Mesendoderm (in vitro differentiated cells): ENCODE measurements around the gene NCKAP1.
"Not testable (repeated sequence)": the region's sequence is repeated elsewhere in the genome, so short reads cannot be mapped to it uniquely, and the experiment has no call there.

ENCODE experiments used
- DNase-seq: peaks from one replicate; pipeline ENCODE4 v3.0.0; 2013
- H2AK5ac ChIP-seq: 2 replicates; pipeline ENCODE4 v1.6.1; 2013; ENCODE audit warnings: low read length, inconsistent platforms
- H2BK120ac ChIP-seq: 2 replicates; pipeline ENCODE4 v1.6.1; 2013; ENCODE audit warnings: low read depth, mild to moderate bottlenecking, low read length, moderate library complexity, mixed read lengths
- H2BK15ac ChIP-seq: replicated peaks from 2 replicates; pipeline ENCODE4 v1.6.1; 2013; ENCODE audit warnings: low read depth, mild to moderate bottlenecking, moderate library complexity
- H2BK5ac ChIP-seq: 2 replicates; pipeline ENCODE4 v1.6.1; 2013; ENCODE audit warnings: low read length, inconsistent platforms
- H3K18ac ChIP-seq: 2 replicates; pipeline ENCODE4 v1.6.1; 2013; ENCODE audit warnings: mild to moderate bottlenecking, low read length, mixed read lengths
- H3K23ac ChIP-seq: one replicate; pipeline ENCODE4 v1.6.1; 2013; ENCODE audit warnings: low read length
- H3K27ac ChIP-seq: 2 replicates; pipeline ENCODE4 v1.5.1; 2013; ENCODE audit warnings: low read depth, mild to moderate bottlenecking, inconsistent platforms, low read length, moderate library complexity
- H3K27me3 ChIP-seq: 2 replicates; pipeline ENCODE4 v1.6.1; 2013; ENCODE audit warnings: low read length, control low read depth, mild to moderate bottlenecking, inconsistent platforms; ENCODE audit not compliant: insufficient read depth, poor library complexity
- H3K36me3 ChIP-seq: 2 replicates; pipeline ENCODE4 v1.6.1; 2013; ENCODE audit warnings: low read length, inconsistent platforms; ENCODE audit not compliant: control insufficient read depth, insufficient read depth
- H3K4ac ChIP-seq: one replicate; pipeline ENCODE4 v1.6.1; 2013; ENCODE audit warnings: low read depth, mild to moderate bottlenecking, low read length, moderate library complexity
- H3K4me1 ChIP-seq: 2 replicates; pipeline ENCODE4 v1.6.1; 2013; ENCODE audit warnings: low read depth, low read length, inconsistent platforms; ENCODE audit not compliant: control insufficient read depth
- H3K4me2 ChIP-seq: 2 replicates; pipeline ENCODE4 v1.6.1; 2013; ENCODE audit warnings: low read length
- H3K4me3 ChIP-seq: 2 replicates; pipeline ENCODE4 v1.5.1; 2013; ENCODE audit warnings: mild to moderate bottlenecking, low read length
- H3K56ac ChIP-seq: one replicate; pipeline ENCODE4 v1.6.1; 2013; ENCODE audit warnings: low read length
- H3K79me1 ChIP-seq: 2 replicates; pipeline ENCODE4 v1.6.1; 2013; ENCODE audit warnings: low read length, inconsistent platforms
- H3K79me2 ChIP-seq: 2 replicates; pipeline ENCODE4 v1.6.1; 2013; ENCODE audit warnings: mild to moderate bottlenecking, low read length; ENCODE audit not compliant: control insufficient read depth, insufficient read depth
- H3K9ac ChIP-seq: 2 replicates; pipeline ENCODE4 v1.6.1; 2013; ENCODE audit warnings: low read length, inconsistent platforms
- H4K5ac ChIP-seq: one replicate; pipeline ENCODE4 v1.6.1; 2013; ENCODE audit warnings: low read length
- H4K8ac ChIP-seq: one replicate; pipeline ENCODE4 v1.6.1; 2013; ENCODE audit warnings: low read depth, mild to moderate bottlenecking, control low read depth, low read length, moderate library complexity
- WGBS: extraction: QIAGEN DNeasy Blood & Tissue Kit; methylation state at CpG from one replicate; pipeline ENCODE4 v1.1.7; 2013; ENCODE audit warnings: low lambda C conversion rate, missing lambda C conversion rate; ENCODE audit not compliant: insufficient coverage; ENCODE audit errors: extremely low coverage; 5-methylcytosine and 5-hydroxymethylcytosine counted together

NCKAP1 gene

DNA sequence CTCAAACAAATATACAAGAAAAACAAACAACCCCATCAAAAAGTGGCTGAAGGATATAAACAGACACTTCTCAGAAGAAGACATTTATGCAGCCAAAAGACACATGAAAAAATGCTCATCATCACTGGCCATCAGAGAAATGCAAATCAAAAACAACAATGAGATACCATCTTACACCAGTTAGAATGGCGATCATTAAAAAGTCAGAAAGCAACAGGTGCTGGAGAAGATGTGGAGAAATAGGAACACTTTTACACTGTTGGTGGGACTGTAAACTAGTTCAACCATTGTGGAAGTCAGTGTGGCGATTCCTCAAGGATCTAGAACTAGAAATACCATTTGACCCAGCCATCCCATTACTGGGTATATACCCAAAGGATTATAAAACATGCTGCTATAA is 77.4 kb downstream of the NCKAP1 start:
- not testable (repeated sequence) for H3K27me3 ChIP-seq, H3K4ac ChIP-seq, H3K79me1 ChIP-seq, H3K4me1 ChIP-seq, H3K36me3 ChIP-seq, H2BK15ac ChIP-seq, H2BK5ac ChIP-seq, H4K5ac ChIP-seq, H3K18ac ChIP-seq, H3K23ac ChIP-seq, H3K27ac ChIP-seq, H3K4me3 ChIP-seq, H3K56ac ChIP-seq, H3K4me2 ChIP-seq, H4K8ac ChIP-seq, H2AK5ac ChIP-seq, H3K79me2 ChIP-seq, H3K9ac ChIP-seq, DNase-seq, H2BK120ac ChIP-seq
- no CpG with 5 or more reads among the region's 2 CpGs for WGBS

DNA sequence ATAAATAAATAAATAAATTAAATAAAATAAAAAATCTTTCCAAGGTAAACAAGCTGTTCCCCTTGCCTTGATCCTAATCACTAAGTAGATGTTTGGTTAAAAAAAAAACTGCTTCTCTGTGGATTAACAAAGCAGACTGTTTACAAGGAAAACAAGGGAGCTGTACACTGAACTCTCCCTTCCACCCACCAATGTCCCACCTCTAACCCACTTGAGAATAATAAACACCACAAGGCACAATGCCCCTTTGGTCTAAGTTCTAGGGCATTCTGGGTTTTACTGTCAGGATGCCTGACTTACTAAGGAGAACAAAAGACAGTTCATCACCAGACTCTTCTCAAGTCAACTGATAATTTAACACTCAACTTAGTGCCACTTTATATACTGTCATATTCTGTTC is 83.5 kb downstream of the NCKAP1 start:
- Histone ChIP-seq H3K9ac (no peak overlapping the region), H3K36me3 (no peaks in the 10 kb centered on the region), H3K56ac (no peak overlapping the region), H2BK120ac (no peak overlapping the region), H3K4me1 (peaks cover 2% of the 10 kb centered on the region), H3K4me3 (no peak overlapping the region), H4K5ac (no peak overlapping the region), H2BK5ac (no peak overlapping the region), H3K79me2 (no peaks in the 10 kb centered on the region), H3K4me2 (no peak overlapping the region), H4K8ac (no peak overlapping the region), H2BK15ac (no peak overlapping the region), H2AK5ac (no peak overlapping the region), H3K23ac (no peak overlapping the region), H3K27me3 (no peaks in the 10 kb centered on the region), H3K79me1 (peaks cover 3% of the 10 kb centered on the region), H3K27ac (no peak overlapping the region), H3K4ac (no peak overlapping the region), H3K18ac (no peak overlapping the region)
- no peak for DNase-seq

DNA sequence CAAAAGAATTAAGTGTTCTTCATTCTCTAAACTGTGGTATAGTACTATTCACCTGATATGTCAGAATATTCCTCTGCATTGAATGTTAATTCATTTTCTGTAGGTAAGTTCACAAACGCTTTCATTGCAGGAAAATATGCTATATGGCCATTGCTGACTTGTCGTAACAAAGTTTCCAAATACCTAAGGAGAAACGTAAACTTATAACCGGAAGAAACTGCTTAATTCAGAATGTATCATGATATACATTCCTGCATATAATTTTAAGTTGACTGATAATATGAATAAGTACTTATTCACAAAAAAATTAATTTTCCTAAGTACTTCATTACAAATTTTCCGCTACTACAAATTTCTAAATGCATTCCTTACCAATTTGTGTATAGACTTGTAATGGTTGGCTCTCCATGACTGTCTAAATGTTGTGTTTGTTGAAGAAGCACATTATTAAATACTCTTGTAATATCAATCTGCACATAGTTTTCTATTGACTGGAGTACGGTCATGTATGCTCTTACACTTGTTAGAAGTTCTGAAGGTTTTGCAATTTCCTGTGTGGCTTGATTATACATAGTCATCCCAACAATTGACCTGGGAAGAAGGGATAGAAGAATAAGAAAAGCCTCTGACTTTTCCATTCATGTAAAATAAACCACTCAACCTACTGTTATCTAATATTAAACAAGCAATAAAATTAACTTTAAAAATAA is 85.4 kb downstream of the NCKAP1 start:
- no peak overlapping the region for H2BK15ac ChIP-seq
- peaks cover 3% of the 10 kb centered on the region for H3K4me1 ChIP-seq
- H3K27ac ChIP-seq = no peak overlapping the region
- DNase-seq = no peak
- WGBS = 100% methylated on average over 1 of the region's 6 CpGs
- peaks cover 3% of the 10 kb centered on the region for H3K79me1 ChIP-seq
- no peak overlapping the region for H3K18ac ChIP-seq
- H2BK5ac ChIP-seq = no peak overlapping the region
- H2AK5ac ChIP-seq = no peak overlapping the region
- no peak overlapping the region for H3K9ac ChIP-seq
- H3K4me3 ChIP-seq = no peak overlapping the region
- no peak overlapping the region for H3K4me2 ChIP-seq
- H4K5ac ChIP-seq = no peak overlapping the region
- no peaks in the 10 kb centered on the region for H3K36me3 ChIP-seq
- no peak overlapping the region for H3K4ac ChIP-seq
- H2BK120ac ChIP-seq = no peak overlapping the region
- no peak overlapping the region for H3K23ac ChIP-seq
- no peaks in the 10 kb centered on the region for H3K79me2 ChIP-seq
- H4K8ac ChIP-seq = no peak overlapping the region
- H3K27me3 ChIP-seq = no peaks in the 10 kb centered on the region
- no peak overlapping the region for H3K56ac ChIP-seq

DNA sequence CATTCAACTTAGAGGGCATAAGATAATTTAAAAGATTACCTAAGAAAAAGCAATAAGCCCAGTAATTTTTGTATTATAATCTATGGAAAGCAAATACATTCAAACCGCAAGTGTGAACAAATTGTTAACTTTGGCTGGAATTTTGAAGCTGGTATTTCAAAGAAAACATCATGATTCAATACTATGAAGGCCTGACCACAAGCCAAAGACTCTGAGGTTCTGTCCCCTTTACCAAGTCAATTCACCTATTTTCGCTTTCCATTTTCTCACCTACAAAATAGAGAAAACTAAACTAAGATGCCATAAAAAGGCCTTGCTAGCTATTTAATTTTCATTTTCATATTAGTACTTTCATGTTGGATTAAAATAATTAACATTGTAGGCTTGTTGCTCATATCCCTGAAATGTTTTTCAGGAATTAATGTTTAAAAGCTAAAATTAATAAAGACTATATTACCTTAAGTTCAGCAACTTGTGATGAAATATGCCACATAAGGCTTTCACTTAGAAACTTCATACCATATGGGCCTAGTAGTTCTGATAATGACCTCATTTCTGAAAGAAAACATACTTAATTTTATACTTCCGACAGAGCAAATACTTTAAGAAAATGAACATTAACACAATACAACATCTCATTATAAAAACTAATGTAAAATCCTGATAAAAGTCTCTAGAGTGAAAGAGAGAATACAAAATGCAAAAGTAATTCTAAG is 86.2 kb downstream of the NCKAP1 start:
- Histone ChIP-seq H3K23ac (no peak overlapping the region), H3K4ac (no peak overlapping the region), H2BK120ac (no peak overlapping the region), H3K56ac (no peak overlapping the region), H3K79me2 (no peaks in the 10 kb centered on the region), H3K4me2 (no peak overlapping the region), H2BK15ac (no peak overlapping the region), H3K18ac (no peak overlapping the region), H3K4me1 (peaks cover 5% of the 10 kb centered on the region), H3K4me3 (no peak overlapping the region), H3K9ac (no peak overlapping the region), H3K27me3 (no peaks in the 10 kb centered on the region), H4K8ac (no peak overlapping the region), H2AK5ac (no peak overlapping the region), H3K36me3 (no peaks in the 10 kb centered on the region), H2BK5ac (no peak overlapping the region), H3K79me1 (peaks cover 3% of the 10 kb centered on the region), H4K5ac (no peak overlapping the region), H3K27ac (no peak overlapping the region)
- 100% methylated on average over 1 of the region's 3 CpGs for WGBS
- DNase-seq = no peak

DNA sequence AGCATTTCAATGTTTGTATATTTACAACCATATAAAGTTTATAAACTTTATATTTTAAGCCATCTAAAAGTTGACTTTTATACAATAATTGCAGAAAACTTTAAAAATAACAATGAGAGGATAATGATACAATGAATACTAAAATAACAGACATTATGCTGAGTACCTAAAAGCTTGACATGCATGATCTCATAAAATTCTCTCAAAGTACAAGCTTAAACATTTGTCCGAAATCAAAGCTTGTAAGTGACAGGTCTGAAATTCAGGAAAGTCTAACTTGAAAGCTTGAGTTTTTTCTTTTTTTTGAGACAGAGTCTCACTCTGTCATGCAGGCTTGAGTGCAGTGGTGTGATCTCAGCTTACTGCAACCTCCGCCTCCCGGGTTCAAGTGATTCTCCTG is 87.7 kb downstream of the NCKAP1 start:
- Histone ChIP-seq H3K4me2 (no peak overlapping the region), H3K27me3 (no peaks in the 10 kb centered on the region), H3K27ac (no peak overlapping the region), H2AK5ac (no peak overlapping the region), H3K36me3 (no peaks in the 10 kb centered on the region), H4K8ac (no peak overlapping the region), H3K79me1 (peaks cover 3% of the 10 kb centered on the region), H4K5ac (no peak overlapping the region), H3K4me1 (peaks cover 9% of the 10 kb centered on the region), H3K56ac (no peak overlapping the region), H2BK15ac (no peak overlapping the region), H3K9ac (no peak overlapping the region), H3K79me2 (no peaks in the 10 kb centered on the region), H3K4me3 (no peak overlapping the region), H2BK5ac (no peak overlapping the region), H3K23ac (no peak overlapping the region), H2BK120ac (no peak overlapping the region), H3K18ac (no peak overlapping the region), H3K4ac (no peak overlapping the region)
- no peak for DNase-seq
- WGBS = no CpG with 5 or more reads among the region's 3 CpGs
